Activated CD8-positive, alpha-beta memory T cell treated with anti-CD3 and anti-CD28 coated beads for 1 hour (primary cell): ENCODE results near the gene HSPA4L.

Source experiments
- DNase-seq, 2 donors: peaks; one replicate each; pipeline ENCODE4 v3.0.0-alpha.2; 2020; ENCODE audit warnings: low read depth in 1 of 2; ENCODE audit errors: extremely low read depth in 1 of 2

The HSPA4L gene

DNA sequence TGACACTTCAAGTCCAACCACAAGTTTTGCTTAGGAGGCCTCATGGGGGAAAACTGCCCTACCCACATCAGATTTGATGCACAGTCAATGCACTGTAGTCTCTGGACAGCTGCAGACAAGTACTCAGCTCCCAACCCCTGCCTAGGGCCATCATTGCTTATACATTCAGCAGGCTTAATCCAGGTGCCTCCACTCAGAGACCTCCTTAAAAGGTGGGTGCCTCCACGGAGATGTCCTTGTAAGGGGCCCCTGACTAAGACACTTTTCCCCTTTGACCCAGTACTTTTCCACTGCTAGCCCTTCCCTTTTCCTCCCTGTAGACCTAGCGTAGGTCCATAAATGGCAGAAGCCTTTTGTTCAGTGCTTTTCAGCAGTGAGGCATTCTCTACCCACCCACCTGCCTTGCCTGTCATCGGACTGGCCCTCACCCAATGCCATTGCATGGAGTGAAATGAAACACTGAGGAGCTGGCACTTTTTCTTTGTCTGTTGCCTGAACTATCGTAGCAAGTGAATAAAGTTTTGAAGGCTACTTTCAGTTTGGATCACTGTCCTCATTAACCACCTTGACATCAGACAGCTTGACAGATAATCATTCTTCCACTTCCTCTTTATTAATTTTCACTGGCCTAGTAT, 74.8 kb downstream of the HSPA4L start:
- no peak for DNase-seq

DNA sequence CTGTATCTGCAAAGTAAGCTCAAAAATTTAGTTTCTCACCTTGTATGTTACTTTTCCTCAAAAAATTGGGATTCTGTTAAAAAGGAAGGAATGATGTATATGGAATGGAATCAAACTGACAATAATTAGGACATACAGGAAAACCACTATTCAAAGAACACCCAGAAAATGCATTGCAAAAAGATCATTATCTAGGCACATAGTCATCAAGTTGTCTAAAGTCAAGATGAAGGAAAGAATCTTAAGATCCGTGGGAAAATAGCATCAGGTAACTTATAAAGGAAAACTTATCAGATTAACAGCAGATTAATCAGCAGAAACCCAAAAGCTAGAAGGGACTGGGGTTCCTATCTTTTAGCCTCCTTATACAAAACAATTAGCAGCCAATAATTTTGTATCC, 75.5 kb downstream of the HSPA4L start:
- DNase-seq = no peak

DNA sequence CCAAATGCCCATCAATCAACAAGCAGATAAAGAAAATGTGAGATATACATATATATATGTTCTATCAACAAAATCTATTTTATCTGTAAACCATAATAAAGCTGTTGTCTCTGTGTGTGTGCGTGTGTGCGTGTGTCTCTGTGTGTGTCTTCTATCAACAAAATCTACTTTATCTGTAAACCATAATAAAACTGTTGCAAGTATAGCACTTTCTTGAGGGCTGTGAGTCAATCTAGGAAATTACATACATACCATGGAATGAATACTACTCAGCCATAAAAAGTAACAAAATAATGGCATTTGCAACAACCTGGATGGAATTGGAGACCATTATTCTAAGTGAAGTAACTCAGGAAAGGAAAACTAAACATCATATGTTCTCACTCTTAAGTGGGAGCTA, 86.1 kb downstream of the HSPA4L start:
- no peak for DNase-seq

DNA sequence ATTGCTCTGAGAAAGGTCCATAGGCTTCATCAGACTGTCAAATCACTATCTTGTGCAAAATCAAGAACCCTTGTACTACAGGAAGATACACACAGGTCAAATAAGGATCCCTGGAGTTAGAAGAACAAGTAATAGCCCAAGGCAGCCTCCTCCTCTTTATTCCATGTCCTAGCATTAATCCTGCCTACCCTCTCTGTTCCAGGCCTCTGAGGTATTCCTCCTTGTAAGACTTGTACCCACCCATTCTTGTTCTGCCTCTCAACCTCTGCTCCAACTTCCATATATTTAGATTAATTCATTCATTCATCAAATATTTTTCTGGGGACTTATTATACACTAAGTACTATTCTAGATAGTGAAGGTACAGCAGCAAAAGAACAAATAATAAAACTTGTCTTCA, 88.2 kb downstream of the HSPA4L start:
- DNase-seq = no peak

DNA sequence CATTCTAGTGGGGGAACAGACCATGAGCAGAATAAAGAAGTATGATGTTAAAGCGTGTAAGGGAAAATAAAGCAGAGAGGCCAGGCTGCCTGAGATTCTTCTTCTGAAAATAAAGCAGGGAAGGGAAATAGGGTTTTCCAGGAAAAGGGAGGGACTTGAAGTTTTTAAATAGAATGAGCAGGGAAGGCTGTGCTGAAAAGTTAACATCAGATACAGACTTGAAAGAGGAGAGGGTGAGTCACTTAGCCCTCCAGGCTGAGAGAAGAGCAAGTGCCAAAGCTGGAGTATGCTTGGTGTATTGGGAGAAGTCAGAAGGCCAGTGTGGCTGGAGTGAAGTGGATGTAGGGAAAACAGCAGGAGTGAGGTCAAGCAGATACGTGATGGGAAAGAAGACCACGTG, 88.6 kb downstream of the HSPA4L start:
- no peak for DNase-seq

DNA sequence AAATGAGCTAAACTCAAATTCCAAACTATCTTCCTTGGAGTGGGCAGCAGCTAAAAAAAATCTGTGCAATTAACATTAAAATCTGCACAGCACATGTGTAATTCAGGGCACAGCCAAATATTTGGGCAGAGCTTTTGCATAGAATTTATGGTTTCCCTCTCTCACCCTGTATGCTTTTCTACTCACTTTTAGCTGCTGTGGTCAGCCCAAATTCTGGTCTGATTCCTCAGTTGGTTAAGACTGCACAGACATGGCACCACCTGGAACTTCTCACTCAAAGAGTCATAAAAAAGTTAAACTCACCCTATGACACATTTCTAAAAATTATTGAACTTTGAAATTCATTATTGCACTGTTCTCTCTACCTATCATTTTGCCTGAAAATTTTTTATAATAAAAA, 93.7 kb downstream of the HSPA4L start:
- DNase-seq = no peak

DNA sequence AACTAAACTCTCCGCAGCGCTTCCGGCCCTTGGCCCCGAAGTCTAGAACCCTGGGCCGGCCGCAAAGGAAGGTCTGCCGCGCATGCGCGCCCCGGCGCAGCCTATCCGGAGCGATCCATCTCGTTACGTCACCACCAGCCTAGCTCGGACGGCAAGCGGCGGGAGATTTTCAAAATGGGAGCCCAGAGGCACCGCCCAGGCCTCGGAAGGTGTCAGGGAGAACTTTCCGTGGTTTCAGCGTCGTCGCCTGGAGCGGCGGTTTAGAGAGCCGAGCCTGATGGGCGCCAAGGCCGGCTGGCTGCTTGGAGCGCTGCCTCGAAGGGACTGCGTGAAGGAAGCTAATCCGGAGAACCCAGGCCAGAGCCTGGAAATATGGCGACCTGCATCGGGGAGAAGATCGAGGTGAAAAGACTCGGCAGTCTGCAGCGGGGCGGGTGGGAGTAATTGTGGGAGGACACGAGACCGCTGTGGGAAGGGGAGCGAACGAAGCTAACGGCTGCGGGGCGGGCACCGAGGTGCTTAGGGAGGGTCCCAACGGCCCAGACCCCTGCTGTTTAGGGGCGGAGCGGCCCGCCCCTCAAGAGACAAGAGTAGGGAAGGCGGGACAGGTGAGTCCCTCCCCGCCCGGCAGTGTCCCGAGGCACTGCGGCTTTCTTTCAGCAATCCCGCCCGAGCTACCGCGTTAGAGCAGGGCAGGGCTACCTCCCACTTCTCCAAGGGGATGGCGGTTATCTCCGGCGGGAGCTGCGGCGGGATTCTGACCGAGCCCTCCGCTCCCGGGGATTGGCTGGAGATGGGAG, 98.8 kb downstream of the HSPA4L start, which contains the start of gene PLK4:
TSS of gene PLK4 (plus strand) at position 131 of the 800 bp plus-strand sequence. CDS start at position 373, 242 bp downstream.
- DNase-seq = peak; percentile 80 to 89

DNA sequence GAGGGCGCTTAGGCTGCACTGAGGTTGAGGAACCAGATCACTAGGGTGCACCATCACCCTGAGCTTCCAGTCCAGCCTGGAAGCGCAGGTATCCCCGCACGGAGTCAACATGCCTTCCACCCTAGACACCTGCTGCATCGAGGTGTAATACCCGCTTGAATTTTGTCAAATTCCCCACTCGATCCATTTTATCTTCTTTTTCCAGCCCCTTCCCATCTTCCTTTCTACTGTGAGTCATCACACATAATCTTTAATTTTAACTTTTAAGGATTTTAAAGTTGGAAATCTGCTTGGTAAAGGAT, 99.4 kb downstream of the HSPA4L start:
- no peak for DNase-seq

DNA sequence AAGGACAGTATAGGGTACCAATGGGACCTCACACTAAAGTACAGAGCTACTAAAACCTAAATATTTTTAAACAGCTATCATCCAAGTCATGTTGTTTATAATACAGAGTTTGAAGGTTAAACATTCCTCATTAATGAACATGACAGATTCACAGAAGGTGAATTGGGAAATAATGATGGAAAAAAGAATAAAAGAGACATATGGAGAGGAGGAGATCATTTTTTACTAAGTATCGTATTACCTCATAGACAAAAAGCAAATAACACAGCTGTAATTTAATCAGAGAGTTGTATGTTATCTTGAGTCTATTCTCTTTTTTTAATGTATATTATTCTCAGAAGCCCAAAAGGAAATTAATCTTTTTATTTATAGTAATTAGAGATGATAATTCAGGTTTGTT, 106.4 kb downstream of the HSPA4L start:
- DNase-seq = no peak

DNA sequence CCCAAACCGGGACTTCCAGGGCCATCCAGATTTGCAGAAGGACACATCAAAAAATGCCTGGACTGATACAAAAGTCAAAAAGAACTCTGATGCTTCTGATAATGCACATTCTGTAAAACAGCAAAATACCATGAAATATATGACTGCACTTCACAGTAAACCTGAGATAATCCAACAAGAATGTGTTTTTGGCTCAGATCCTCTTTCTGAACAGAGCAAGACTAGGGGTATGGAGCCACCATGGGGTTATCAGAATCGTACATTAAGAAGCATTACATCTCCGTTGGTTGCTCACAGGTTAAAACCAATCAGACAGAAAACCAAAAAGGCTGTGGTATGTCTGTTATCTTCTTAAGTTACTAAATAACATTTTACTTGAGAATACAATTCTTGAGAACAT, 107.8 kb downstream of the HSPA4L start:
- DNase-seq = no peak
